SHP77 (cell line): ENCODE measurements around the gene SLC35G6.
"Not testable (repeated sequence)": the region's sequence is repeated elsewhere in the genome, so short reads cannot be mapped to it uniquely, and the experiment has no call there.

Source experiments
- DNase-seq, 2 experiments: peaks; one replicate each; lab custom pipeline; 2025; lab: John Stamatoyannopoulos, UW

The SLC35G6 gene

DNA sequence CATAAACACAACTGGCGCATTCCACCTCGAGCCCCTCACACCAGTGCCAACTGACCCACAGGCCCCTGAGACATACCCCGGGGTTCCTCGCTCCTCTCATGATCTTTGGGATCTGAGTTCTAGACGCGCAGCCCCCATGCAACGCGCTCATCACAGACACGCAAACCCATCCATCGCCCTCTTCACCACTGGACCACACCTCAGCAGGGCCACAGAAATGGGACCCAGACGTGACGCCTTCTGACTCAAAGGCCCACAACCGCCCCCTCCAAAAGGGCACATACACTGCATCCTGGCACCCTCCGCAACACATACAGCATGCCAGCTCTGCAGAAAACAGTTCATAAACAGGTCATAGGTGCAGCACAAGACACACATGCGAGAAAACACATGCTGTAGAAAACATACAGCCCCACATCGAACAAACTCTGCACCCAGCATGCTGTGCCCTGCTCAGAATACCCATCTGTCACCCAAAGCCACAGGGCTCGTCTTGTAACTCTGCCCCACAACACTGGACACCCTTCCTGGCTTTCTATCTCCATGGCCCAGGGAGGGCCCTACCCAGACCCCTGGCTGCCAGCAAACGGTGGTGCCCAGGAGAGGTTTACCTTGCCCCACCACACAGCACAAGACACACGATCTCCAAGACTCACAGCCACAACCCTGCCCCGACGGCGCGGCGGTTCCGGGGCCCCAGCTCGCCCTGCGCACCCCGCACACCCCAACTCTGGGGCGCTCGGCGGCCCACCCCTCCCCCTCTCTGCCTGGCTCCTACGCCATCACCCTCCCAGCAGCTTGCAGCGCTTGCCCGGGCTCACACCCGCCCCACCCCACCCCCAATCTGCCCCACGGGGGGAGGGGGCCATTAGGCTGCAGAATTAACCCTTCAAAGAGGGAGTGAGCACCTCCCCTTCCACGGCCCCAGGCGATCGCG lies 2.7 kb upstream of the SLC35G6 start:
- DNase-seq, result peak in 1 of 2 experiments; percentile 46

DNA sequence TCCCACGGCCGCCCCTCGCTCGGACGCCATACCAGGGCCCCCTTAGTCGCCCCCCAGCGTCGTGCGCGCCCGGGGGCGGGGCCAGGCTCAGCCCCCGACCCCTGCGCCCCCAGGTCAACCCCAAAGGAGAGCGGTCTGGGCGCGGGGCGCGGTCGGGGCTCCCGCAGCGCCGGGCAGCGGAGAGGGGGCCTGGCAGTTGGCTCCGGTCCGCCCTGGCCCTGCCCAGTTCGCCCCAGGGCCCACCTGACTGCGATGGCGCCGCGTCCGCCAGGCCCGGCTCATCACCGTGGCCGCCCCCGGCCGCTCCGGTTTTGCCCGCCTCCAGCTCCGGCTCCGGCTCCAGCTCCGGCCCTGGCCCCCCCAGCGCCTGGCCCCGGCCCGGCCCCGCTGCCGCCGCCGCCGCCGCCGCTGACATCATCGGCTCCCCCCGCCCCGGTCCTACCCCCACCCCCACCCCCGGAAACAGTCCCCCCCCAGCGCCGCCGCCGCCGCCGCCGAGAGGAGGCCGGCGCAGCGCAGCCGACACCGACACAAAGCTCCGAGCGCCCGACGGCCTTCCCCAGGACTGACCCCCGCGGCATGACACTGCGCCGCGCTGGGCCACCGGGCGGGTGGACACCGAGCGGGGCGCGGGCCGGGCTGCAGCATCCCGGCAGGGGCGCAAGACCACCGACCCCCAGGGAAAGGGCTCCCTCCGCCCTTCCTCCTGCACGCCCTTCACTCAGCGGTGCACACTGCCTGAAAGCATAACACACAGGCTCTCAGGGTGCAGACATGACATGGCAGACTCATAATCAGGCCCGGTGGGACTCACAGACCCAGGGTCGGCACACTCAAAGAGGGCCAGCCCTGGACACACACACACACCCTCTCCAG lies 1.8 kb upstream of the SLC35G6 start, which contains the start of gene ZBTB4:
Gene ZBTB4 (minus strand): TSS at position 419 of the 876 bp plus-strand sequence. CDS start 12,830 bp downstream, outside the sequence.
- DNase-seq, result peak; percentile 30 to 59

DNA sequence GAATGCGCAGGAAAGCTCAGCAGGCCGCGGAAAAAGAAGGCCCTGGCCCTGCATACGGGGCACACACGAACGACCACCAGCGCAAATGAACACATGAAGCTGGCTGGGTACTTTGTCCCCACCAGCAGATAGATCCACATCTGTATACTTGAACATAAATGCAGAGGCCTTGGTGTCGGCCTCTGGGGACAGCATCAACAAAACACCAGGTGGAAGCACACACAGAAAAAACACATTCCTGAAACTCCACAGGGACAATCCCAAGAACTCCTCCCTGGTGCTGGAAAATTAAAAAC lies 1.2 kb upstream of the SLC35G6 start:
- DNase-seq, result no peak

DNA sequence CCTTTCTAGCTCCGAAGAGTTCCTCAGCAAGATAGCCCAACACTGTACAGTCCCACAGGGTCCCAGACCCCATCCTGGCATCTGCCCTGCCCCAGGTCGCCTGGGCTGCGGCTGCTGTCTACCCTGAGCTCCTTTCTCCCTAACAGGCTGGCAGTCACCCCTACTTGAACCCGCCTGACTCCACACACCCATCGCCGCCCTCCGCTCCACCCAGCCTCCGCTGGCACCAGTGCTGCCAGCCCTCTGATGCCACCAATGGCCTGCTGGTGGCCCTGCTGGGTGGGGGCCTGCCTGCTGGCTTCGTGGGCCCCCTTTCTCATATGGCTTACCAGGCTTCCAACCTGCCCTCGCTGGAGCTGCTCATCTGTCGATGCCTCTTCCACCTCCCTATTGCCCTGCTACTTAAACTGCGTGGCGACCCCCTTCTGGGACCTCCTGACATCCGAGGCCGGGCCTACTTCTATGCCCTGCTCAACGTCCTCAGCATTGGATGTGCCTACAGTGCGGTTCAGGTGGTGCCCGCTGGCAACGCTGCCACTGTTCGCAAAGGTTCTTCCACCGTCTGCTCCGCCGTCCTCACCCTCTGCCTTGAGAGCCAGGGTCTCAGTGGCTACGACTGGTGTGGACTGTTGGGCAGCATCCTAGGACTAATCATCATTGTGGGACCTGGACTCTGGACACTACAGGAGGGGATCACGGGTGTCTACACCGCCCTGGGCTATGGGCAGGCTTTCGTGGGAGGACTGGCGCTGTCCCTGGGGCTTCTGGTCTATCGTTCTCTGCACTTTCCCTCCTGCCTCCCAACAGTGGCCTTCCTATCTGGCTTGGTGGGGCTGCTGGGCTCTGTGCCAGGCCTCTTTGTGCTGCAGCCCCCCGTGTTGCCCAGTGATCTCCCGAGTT lies 846 bp downstream of the SLC35G6 start:
- DNase-seq, result not testable (repeated sequence)

DNA sequence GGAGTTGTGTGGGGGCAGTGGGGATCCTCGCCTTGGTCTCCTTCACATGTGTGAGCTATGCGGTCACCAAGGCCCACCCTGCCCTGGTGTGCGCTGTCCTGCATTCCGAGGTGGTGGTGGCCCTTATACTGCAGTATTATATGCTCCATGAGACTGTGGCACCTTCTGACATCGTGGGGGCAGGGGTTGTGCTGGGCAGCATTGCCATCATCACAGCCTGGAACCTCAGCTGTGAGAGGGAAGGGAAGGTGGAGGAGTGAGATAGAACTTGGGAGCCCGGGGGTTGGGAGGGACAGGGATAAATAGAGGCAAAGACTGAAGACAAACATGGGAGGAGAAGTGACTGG lies 1.5 kb downstream of the SLC35G6 start:
- DNase-seq, result not testable (repeated sequence)

DNA sequence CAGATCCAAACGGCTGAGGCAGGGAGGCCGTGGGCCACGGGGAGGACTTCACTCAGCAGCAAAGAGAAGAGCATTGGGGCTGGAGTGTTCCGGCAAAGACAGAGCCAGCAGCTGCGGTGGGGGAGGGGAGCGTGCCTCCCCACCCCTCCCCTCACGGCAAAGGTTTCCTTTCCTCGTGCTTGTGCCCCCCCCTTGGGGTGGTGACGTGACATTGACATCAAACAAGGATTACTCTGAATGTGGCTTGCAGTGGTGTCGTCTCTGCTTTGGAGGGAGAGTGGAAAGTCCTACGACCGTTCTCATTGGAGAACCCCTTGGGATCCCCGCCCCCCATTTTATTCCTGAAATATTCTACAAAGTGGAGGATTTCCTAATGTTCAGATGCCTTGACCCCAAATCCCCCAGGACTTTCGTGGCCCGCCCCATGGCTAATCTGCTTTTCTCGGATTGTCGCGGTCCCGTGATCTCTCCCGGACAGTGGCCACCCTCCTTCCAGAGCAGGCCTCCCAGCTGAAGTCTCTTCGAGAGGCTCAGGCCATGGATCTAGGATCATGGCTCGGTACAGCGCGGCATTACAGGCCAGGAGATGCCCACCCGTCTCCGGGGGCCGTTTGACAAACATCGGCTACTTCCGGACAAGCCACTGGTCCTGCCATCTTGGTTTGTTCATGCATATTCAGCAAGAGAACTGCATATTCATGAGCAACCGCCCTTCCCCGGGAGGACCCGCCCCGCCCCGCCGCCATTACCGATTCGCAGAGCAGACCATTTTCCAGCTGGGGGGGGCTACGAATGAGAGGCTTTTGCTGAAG lies 2.2 kb downstream of the SLC35G6 start:
- DNase-seq, result peak; percentile 94 to 98

DNA sequence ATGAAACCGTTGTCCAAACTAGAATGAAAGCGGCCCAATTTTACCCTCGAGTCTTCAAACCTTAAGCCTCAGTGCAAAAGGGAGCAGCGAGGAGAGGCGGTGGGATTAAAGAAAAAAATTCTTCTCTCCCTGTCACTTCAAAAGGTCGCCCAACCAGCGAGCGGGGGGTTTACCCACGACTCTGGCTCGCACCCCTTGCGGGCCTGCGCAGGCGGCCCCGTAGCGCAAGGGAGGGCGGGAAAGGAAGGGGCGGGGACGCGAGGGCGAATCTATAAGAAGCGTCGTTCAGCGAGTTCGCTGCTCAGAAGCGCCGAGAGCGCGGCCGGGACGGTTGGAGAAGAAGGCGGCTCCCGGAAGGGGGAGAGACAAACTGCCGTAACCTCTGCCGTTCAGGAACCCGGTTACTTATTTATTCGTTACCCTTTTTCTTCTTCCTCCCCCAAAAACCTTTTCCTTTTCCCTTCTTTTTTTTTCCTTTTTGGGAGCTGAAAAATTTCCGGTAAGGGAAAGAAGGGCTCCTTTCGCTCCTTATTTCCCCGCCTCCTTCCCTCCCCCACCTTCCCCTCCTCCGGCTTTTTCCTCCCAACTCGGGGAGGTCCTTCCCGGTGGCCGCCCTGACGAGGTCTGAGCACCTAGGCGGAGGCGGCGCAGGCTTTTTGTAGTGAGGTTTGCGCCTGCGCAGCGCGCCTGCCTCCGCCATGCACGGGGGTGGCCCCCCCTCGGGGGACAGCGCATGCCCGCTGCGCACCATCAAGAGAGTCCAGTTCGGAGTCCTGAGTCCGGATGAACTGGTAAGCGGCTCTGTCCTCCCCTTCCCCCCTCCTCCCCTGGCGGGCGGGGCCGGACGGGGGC lies 3.0 kb downstream of the SLC35G6 start, which contains the start of gene POLR2A:
Gene POLR2A (plus strand): TSS at position 300 of the 852 bp plus-strand sequence.
- peak; percentile 96 to 98 for DNase-seq

DNA sequence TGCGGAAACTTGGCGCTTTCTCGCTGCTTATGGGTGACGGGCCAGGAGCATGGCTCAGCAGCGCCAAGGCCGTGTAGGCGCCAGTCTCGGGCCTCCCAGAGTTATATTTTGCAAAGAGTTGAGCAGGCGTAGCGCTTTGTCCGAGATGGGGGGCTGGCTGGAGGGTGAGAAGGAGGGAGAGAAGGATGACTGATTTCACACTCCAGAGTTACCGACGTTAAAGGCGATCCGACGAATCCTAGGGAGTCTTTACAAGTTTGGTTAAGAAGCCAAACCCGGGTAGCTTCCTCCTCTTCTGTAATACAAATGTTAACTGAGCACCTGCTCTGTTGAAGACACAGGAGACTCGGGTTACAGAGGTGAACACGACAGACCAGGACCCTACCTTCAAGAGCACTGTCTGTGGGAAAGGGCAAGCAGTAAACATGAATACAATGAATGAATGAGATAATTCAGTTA lies 3.7 kb downstream of the SLC35G6 start:
- DNase-seq, result no peak

DNA sequence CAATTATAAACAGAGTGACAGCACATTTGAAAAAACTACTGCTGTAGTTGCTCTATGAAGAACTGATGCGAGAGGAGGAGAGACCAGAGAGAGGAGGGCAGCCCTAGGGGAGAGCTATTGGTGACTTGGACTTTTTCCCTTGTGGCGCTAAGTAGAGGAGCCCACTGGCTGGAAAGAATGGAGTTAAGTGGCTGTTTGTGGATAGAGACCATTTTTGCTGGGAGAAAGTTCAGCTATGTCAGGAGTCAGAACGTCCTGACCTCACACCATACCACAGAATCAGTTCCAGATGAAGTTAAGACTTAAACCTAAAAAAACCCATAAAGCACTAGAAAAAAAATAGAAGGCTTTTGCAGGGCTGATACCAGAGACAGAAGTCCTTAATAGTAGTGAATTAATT lies 4.9 kb downstream of the SLC35G6 start:
- DNase-seq, result no peak

DNA sequence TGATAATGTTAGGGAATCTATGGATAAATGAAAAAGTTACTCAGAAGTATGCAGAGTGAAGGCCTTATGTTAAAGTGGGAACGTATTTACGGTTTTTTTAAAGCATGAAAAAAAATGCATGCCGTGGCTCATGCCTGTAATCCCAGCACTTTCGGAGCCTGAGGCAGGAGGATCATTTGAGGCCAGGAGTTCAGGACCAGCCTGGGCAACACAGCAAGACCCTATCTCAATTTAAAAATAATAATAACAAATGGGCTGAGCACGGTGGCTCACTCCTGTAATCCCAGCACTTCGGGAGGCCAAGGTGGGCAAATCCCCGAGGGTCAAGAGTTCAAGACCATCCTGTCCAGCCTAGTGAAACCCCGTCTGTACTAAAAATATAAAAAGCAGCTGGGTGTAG lies 8.9 kb downstream of the SLC35G6 start:
- no peak for DNase-seq

DNA sequence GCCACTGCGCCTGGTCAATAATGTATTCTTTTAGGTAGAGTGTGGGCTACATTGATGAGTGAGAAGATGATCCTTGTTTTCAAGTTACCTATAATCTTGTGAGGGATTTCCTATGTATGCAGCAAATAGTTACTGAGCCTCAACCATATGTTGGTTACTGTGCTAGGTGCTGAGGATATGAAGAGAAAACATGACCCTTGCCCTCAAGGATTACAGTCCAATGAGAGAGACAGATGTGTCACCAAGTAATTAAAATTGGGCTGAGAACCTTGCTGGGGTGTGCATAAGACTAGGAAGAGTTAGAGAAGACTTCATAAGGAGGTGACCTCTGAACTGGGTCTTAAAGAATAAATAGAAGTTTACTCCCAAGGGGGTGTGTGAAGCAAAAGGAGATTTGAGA lies 10.3 kb downstream of the SLC35G6 start:
- DNase-seq, result no peak

DNA sequence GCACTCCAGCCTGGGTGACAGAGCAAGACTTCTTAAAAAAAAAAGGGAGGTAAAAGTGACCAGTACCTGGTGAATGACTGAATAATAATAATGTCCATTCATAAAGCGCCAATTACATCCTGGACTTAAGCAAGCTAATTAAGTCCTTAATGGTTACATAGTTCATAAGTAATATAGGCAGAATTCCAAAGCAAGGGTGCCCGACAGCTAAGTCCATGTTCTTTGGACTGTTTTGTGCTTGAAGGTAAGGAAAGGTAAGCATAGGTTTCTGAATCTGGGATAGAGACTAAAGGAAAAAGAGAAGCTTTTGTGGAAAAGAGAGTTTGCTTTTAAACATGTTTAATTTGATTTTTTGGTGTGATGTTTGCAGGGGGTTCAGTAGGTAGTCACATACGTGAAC lies 12.7 kb downstream of the SLC35G6 start:
- DNase-seq, result no peak

DNA sequence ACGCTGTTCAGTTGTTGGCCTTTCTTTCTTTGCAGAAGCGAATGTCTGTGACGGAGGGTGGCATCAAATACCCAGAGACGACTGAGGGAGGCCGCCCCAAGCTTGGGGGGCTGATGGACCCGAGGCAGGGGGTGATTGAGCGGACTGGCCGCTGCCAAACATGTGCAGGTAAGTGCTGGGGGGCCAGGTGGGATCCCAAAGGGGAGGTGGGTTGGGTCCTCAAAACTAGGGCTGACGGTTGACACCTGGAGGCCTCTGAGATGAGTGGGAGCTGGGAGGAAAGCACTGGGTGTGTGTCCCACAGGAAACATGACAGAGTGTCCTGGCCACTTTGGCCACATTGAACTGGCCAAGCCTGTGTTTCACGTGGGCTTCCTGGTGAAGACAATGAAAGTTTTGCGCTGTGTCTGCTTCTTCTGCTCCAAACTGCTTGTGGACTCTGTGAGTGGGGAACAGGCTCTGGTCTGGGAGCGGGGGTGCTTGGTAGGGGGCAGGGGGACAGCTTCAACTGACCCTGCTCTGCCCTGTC lies 14.7 kb downstream of the SLC35G6 start:
- DNase-seq, result no peak

DNA sequence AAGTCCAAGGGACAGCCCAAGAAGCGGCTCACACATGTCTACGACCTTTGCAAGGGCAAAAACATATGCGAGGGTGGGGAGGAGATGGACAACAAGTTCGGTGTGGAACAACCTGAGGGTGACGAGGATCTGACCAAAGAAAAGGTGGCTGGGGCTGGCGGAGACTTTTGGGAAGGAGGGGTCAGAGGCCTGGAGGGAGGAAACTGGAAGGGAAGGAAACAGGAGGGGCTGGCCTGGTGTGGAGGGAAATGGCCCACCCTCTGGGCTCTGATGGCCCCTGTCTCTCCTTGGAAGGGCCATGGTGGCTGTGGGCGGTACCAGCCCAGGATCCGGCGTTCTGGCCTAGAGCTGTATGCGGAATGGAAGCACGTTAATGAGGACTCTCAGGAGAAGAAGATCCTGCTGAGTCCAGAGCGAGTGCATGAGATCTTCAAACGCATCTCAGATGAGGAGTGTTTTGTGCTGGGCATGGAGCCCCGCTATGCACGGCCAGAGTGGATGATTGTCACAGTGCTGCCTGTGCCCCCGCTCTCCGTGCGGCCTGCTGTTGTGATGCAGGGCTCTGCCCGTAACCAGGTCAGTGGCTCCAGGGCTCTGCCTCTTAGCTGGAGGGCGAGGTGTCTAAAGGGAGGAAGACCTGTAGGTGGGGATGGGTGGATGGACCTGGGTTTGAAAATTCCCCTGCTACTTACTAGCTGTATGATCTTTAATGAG lies 15.4 kb downstream of the SLC35G6 start:
- no peak for DNase-seq

DNA sequence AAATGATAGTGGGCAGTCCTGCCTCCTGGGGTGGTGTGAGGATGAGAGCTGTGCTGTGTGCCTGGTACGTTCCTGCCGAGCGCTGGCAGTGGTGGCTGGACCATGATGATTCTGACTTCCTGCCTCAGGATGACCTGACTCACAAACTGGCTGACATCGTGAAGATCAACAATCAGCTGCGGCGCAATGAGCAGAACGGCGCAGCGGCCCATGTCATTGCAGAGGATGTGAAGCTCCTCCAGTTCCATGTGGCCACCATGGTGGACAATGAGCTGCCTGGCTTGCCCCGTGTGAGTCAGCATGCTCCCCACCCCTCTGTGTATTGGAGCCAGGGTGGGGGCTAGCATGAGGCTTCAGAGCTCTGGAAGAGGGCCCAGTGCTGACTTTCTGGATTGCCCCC lies 16.0 kb downstream of the SLC35G6 start:
- no peak for DNase-seq

DNA sequence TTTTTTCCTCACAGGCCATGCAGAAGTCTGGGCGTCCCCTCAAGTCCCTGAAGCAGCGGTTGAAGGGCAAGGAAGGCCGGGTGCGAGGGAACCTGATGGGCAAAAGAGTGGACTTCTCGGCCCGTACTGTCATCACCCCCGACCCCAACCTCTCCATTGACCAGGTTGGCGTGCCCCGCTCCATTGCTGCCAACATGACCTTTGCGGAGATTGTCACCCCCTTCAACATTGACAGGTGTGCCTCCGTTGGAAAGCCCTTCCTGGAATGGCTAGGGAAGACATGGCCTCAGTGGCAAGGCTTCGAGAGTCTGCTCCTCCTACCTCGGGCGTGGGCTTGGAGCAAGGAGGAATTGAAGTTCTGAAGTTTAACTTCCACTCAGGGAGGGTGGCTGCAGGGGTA lies 16.4 kb downstream of the SLC35G6 start:
- DNase-seq, result no peak

DNA sequence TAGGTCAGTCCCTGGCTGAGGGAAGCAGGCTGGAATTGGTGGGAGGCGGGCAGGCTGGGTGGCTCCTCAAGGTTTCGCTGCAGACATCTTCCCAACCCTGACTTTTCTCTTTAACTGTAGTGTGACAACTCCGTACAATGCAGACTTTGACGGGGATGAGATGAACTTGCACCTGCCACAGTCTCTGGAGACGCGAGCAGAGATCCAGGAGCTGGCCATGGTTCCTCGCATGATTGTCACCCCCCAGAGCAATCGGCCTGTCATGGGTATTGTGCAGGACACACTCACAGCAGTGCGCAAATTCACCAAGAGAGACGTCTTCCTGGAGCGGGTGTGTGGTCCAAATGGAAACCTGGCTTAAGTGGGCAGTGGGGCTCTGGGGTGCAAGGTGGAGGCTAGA lies 17.9 kb downstream of the SLC35G6 start:
- no peak for DNase-seq

DNA sequence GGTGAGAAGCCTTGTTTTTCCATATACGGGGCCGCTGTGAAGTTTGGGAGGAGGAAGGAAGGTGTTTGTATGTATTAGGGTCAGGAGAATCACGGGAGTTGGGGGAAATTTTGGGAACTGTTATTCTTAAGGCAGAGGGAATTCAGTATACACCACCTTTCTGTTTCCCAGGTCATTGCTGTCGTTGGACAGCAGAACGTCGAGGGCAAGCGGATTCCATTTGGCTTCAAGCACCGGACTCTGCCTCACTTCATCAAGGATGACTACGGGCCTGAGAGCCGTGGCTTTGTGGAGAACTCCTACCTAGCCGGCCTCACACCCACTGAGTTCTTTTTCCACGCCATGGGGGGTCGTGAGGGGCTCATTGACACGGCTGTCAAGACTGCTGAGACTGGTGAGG lies 20.5 kb downstream of the SLC35G6 start:
- no peak for DNase-seq
